Urinary bladder (tissue), 4 donors: ENCODE results near the gene PAK6. TPM values are rescaled to one million over a fixed set of nuclear protein-coding genes. Genes with fewer than 3 reads are reported as not detected.

Experiments used
- DNase-seq: peaks from one replicate; pipeline ENCODE4 v3.0.0-alpha.2; 2015; ENCODE audit errors: extremely low spot score
- H3K27ac ChIP-seq: one replicate; pipeline ENCODE4 v1.5.1; 2013; ENCODE audit warnings: low read depth, mild to moderate bottlenecking, moderate library complexity
- H3K36me3 ChIP-seq: one replicate; pipeline ENCODE4 v1.6.1; 2013; ENCODE audit warnings: mild to moderate bottlenecking, moderate library complexity; ENCODE audit not compliant: insufficient read depth
- H3K4me1 ChIP-seq: one replicate; pipeline ENCODE4 v1.6.1; 2013; ENCODE audit warnings: mild to moderate bottlenecking, moderate library complexity; ENCODE audit not compliant: insufficient read depth
- H3K4me3 ChIP-seq: one replicate; pipeline ENCODE4 v1.5.1; 2013; ENCODE audit warnings: low read depth, low read length
- WGBS: extraction: QIAGEN DNeasy Blood & Tissue Kit; methylation state at CpG from one replicate; pipeline ENCODE4 v1.1.7; 2013; 5-methylcytosine and 5-hydroxymethylcytosine counted together
- polyA plus RNA-seq: library from polyadenylated mRNA; stranded (reverse); fragments of 200-250 nt; gene quantifications from one replicate; pipeline ENCODE4 v1.2.3, GENCODE V29; 2013
- total RNA-seq: library from RNA; depleted of rRNA; stranded (reverse); fragments of >200 nt; gene quantifications from one replicate; pipeline ENCODE4 v1.2.3, GENCODE V29; 2014
- donor health status: healthy with polysubstance abuse.
- donor health status: healthy.

Gene PAK6
- total and polyA plus RNA-seq, 2 donors: 2.0 TPM

GRCh38 chr15:40314723-40315276 is 75.9 kb downstream of the PAK6 start:
- H3K4me3 ChIP-seq: no peak overlapping the region
- DNase-seq: no peak
- no peaks in the 10 kb centered on the region for H3K36me3 ChIP-seq
- no peak overlapping the region for H3K27ac ChIP-seq
- 71% methylated on average over 4 of the region's 4 CpGs for WGBS
- no peaks in the 10 kb centered on the region for H3K4me1 ChIP-seq

GRCh38 chr15:40316931-40317330 is 78.1 kb downstream of the PAK6 start:
- no peaks in the 10 kb centered on the region for H3K36me3 ChIP-seq
- no peak overlapping the region for H3K27ac ChIP-seq
- WGBS: 80% methylated on average over 3 of the region's 3 CpGs
- DNase-seq: no peak
- H3K4me1 ChIP-seq: no peaks in the 10 kb centered on the region
- no peak overlapping the region for H3K4me3 ChIP-seq

GRCh38 chr15:40317580-40317979 is 78.7 kb downstream of the PAK6 start:
- 70% methylated on average over 4 of the region's 4 CpGs for WGBS
- no peak overlapping the region for H3K27ac ChIP-seq

GRCh38 chr15:40320409-40320808 is 81.5 kb downstream of the PAK6 start:
- no peak overlapping the region for H3K4me3 ChIP-seq
- H3K36me3 ChIP-seq: no peaks in the 10 kb centered on the region
- WGBS: 96% methylated on average over 1 of the region's 1 CpG
- DNase-seq: no peak
- peaks cover 2% of the 10 kb centered on the region for H3K4me1 ChIP-seq
- H3K27ac ChIP-seq: no peak overlapping the region

More at GRCh38 chr15:40317580-40317979, 78.7 kb downstream of the PAK6 start:
- Histone ChIP-seq H3K36me3 (no peaks in the 10 kb centered on the region), H3K4me3 (no peak overlapping the region), H3K4me1 (no peaks in the 10 kb centered on the region)
- no peak for DNase-seq

GRCh38 chr15:40320931-40321371 is 82.1 kb downstream of the PAK6 start:
- Histone ChIP-seq H3K4me3 (no peak overlapping the region), H3K27ac (no peak overlapping the region), H3K4me1 (peaks cover 3% of the 10 kb centered on the region), H3K36me3 (no peaks in the 10 kb centered on the region)
- no peak for DNase-seq
- 2% methylated on average over 2 of the region's 2 CpGs for WGBS

DNA sequence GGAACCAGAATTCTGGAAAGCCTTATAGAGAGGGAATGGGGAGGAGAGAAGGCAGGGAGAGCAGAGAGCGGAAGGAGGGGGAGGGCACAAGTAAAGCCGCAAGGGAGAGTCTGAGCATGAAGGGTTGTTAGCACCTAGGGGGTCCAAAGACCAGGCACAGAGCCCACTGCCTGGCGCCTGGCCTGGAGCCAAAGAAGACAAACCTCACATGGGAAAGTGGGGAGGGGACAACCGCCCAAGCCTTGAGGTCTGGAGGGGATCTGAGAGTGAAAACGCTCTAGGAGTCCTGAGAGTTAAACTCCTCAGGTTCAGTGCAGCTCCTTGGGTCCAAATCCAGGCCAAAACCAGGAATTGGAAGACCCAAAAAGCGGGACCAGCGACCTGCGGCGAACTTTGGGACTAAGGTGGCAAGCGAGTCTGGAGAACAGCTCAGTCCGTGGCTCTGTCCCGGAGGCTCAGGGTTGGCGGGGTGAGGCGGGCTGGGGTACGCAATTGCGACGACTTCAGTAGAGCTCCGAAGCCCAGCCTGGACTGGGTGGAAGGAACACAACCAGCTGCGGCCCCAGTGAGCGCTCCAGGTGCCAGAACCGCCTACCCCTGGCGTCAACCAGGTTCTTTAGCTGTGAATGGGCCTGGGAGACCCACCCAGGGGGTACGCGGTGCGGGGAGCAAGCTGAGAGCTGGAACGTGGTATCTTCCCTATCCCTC is 83.8 kb downstream of the PAK6 start:
- peak overlapping the region; percentile 85 for H3K4me3 ChIP-seq
- H3K27ac ChIP-seq: no peak overlapping the region
- H3K36me3 ChIP-seq: no peaks in the 10 kb centered on the region
- DNase-seq: no peak
- 34% methylated on average over 26 of the region's 26 CpGs for WGBS
- peaks cover 4% of the 10 kb centered on the region for H3K4me1 ChIP-seq

DNA sequence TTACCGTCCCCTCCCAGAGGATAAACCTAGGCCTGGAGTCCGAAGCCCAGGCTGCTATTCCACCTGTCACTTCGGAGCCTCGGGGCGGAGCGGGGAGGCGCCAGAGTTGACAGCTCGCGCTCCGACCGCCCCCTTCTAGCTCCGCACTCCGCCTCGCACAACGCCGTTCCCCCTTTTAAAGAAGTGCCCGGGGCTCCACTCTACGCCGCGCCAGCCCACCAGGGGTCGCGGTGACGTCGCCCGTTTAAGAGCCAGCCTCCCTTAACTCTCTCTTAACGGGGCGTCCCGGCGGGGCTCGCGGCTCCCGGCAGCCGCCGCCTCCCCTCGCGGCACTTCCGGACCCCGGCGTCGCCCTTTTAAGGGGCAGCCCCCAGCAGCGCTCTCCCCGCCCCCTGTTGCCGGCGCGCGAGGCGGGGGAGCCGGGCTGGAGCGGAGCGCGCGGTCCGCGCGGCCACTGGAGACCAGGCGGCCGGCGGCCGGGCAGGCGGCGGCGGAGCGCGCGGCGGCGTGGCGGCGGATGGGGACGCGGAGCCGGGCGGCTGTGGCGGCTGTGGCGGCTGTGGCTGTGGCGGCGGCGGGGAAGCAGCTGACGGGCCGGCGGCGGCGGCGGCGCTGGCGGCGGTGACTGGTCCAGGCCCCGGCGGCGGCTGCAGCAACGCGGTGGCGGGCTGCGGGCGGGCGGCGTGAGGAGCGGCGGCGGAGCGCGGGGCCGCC is 84.5 kb downstream of the PAK6 start, which contains the start of gene INAFM2:
INAFM2 (plus strand) TSS at position 454 of the 714 bp plus-strand sequence. CDS start 364 bp downstream, outside the sequence.
- WGBS: under 1% methylated on average over 101 of the region's 103 CpGs
- Histone ChIP-seq H3K4me1 (peaks cover 4% of the 10 kb centered on the region), H3K27ac (peak within 1 kb of the TSS; percentile 39), H3K4me3 (peak within 1 kb of the TSS; percentile 85), H3K36me3 (no peaks in the 10 kb centered on the region)
- DNase-seq: peak; percentile 84

DNA sequence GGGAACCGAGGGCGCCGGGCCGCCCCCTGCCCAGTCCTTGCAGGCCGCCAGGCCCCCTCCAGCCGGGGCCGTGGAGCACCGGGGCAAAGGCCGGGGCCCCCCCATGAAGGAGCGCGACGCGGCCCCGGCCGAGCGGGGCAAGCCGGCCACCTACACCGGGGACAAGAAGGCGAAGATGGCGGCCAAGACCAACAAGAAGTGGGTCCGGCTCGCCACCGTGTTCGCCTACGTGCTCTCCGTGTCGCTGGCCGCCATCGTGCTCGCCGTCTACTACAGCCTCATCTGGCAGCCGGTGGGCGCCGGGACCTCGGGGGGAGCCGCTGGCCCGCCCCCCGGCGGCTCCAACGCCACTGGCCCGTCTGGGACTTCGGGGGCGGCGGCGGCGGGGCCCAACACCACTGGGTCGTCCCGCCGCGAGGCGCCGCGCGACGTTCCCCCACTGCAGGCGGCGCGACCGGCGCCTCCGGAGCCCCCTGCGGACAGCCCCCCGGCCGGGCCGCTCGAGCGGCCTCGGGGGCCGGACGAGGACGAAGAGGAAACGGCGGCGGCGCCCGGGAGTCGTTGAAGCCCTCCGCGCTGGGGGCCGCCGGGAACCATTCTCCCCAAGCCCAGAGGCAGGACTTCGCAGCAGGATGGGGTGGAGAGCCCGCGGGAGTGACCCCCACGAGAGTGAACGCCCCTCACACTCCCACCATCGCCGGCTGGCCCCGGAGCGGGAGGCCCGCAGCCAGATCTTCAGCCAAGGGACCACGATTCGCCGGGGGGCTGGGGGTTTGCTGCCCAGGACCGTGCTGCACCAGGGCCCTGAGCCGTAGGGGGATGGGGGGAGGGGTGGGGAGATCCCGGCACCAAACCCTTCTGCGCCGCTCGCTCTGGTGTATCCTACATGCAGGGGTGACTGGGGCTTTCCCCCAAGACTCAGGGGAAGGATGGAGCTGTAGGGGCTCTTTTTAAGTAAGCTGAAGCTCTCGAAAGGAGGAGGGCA is 85.4 kb downstream of the PAK6 start:
- no peaks in the 10 kb centered on the region for H3K36me3 ChIP-seq
- peaks cover 4% of the 10 kb centered on the region for H3K4me1 ChIP-seq
- DNase-seq: no peak
- H3K27ac ChIP-seq: peak overlapping the region; percentile 39
- peak overlapping the region; percentile 85 for H3K4me3 ChIP-seq
- WGBS: under 1% methylated on average over 101 of the region's 101 CpGs

GRCh38 chr15:40325188-40325587 is 86.3 kb downstream of the PAK6 start:
- Histone ChIP-seq H3K36me3 (no peaks in the 10 kb centered on the region), H3K27ac (no peak overlapping the region), H3K4me1 (peaks cover 4% of the 10 kb centered on the region), H3K4me3 (peak overlapping the region; percentile 85)
- DNase-seq: no peak
- WGBS: 68% methylated on average over 2 of the region's 2 CpGs

- Histone ChIP-seq H3K4me1 (peaks cover 4% of the 10 kb centered on the region), H3K4me3 (no peak overlapping the region), H3K36me3 (no peaks in the 10 kb centered on the region), H3K27ac (no peak overlapping the region)
- WGBS: 88% methylated on average over 2 of the region's 2 CpGs
- DNase-seq: no peak
Observed at GRCh38 chr15:40325700-40326099, 86.8 kb downstream of the PAK6 start.
